Measurements from ENCODE around the gene CHTF18.
"Not testable (repeated sequence)": the region's sequence is repeated elsewhere in the genome, so short reads cannot be mapped to it uniquely, and the experiment has no call there.

The CHTF18 gene

GRCh38 chr16:760545-761343, 27.7 kb upstream of the CHTF18 start, which contains the start of gene MSLN:
Gene MSLN, plus strand, starts transcription at chr16:760734. Its CDS starts 1,947 bp downstream, at chr16:762681.
- DNase-seq: no peak

DNA sequence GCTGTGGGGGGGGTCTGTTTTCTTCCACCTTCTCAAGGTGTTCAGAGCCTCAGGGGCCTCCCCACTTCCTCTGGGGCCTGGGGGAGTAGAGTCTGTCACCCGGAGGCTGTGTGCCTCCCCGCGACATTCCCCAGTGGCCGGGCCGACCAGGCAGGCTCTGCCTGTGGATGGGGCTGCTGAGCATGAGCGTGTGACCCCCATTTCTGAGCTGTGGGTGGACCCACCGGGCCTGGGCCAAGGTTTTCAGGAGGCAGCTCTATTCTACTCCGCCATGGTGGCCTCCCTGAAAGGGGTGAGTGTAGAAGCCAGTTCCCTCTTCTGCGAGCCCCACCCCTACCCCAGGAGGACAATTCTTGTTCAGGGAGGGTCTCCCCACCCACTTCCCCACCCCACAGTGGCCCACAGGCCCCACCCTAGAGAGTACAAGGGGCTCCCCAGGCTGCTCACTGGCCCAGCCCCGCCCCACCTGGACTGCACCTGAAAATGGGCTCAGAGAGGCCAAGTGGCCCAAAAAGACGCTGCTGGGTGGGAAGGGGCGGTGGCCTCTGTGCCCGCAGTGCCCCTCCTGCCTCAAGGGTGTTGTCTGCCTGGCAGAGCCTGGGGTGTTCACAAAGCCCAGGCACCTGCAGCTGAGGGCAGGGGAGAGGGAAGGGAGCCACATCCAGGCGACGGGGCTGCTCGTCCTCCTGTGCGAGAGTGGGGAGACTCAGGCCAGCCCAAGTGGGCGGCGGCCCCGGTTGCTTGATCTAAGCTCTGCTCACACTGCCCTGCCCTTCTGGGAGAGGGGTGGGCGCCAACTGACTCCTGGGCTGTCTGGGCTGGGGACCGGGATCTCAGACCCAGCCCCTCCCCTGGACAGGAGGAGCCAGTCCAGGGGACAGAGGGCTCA, 26.6 kb upstream of the CHTF18 start:
- no peak for DNase-seq

- no peak for DNase-seq
Observed at GRCh38 chr16:762595-763268, 25.7 kb upstream of the CHTF18 start.

DNA sequence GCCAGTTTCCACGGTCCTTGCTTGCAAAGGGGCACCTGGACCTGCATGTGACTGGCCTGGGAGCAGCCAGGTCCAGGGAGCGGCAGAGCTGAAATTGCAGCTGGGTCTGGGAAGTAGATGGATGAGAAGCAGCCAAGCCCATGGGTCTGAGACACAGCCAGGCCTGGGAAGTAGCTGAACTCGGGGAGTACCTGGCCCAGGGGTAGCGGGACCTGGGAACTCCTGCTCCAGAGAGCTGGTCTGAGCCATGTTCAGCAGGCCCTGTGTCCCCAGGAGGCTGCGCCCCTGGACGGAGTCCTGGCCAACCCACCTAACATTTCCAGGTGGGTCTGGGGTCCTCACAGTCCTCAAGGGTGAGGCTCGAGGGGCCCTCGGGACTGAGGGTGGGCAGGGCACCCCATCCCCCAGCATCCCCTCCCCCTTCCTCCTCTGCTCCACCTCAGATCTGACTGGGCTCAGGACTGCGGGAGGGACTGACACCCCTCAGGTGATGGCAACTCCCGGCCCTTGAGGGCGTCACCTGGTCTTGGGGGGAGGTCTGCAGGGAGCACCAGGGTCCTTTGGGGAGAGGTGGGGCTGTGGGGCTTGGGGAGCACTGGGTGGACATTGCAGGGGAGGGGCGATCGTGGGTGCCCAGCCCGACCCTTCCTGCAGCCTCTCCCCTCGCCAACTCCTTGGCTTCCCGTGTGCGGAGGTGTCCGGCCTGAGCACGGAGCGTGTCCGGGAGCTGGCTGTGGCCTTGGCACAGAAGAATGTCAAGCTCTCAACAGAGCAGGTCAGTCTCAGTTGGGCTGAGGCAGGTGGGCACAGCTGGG, 24.8 kb upstream of the CHTF18 start:
- no peak for DNase-seq

DNA sequence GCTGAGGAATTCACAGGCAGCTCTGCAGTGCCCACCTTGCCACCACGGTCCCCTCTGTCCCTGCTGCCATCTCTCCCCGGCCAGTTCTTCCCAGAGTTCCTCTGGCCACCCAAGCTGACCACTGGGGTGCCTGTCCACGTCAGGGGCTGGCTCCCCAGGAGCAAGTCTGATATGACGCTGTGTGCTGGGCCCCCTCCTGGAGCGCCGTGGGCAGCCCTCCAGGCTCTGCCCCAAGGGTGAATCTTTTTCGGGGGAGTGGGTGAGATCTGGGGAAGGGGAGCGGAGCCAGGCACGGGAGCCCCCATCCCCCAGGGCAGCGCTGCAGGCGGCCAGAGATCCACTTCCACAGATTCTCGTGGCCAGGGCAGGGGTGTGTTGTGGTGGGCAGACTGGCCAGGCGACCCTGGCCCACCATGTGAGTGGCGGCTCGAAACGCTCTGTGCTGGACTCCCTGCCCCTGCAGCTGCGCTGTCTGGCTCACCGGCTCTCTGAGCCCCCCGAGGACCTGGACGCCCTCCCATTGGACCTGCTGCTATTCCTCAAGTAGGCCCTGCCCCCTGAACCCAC, 24.2 kb upstream of the CHTF18 start:
- DNase-seq: no peak

DNA sequence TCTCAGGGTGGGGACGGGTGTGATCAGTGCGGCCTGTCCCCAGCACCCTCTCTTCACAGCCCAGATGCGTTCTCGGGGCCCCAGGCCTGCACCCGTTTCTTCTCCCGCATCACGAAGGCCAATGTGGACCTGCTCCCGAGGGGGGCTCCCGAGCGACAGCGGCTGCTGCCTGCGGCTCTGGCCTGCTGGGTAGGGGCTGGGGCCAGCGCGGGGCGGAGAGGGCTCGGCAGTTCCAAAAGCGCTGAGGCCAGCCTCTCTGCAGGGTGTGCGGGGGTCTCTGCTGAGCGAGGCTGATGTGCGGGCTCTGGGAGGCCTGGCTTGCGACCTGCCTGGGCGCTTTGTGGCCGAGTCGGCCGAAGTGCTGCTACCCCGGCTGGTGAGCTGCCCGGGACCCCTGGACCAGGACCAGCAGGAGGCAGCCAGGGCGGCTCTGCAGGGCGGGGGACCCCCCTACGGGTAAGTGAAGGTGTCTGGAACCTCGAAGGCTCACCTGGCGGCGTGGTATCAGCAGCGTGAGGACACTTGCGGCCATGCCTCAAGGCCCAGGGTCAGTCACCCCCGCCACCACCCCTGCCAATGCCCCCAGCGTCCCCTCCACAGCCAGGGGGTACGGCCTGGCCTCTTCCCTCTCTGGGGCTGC, 23.5 kb upstream of the CHTF18 start:
- no peak for DNase-seq

- no peak for DNase-seq
Observed at GRCh38 chr16:765488-765865, 22.9 kb upstream of the CHTF18 start.

- no peak for DNase-seq
Observed at GRCh38 chr16:766008-766819, 22.2 kb upstream of the CHTF18 start.

GRCh38 chr16:766820-767640, 21.4 kb upstream of the CHTF18 start:
- no peak for DNase-seq

GRCh38 chr16:767743-768235, 20.6 kb upstream of the CHTF18 start:
- DNase-seq: no peak

- no peak for DNase-seq
Observed at GRCh38 chr16:768428-768827, 20.0 kb upstream of the CHTF18 start.

- DNase-seq: no peak
Observed at GRCh38 chr16:769184-769784, 19.1 kb upstream of the CHTF18 start.

- DNase-seq: no peak
Observed at GRCh38 chr16:769934-770333, 18.5 kb upstream of the CHTF18 start.

DNA sequence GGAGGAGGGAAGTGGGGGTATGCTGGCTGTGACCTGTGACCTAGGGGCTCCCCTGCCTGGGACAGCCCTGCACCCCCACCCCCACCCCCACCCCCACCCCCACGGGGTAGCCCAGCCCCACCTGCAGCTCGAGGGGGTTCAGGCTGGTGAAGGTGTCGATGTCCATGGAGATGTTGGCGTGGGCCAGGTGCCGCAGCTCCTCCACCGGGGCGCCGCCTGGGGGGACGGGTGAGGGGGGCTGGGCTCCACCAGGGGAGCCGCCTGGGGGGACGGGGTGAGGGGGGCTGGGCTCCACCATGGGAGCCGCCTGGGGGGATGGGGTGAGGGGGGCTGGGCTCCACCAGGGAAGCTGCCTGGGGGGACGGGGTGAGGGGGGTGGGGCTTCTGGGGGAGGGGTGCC, 18.0 kb upstream of the CHTF18 start:
- no peak for DNase-seq

DNA sequence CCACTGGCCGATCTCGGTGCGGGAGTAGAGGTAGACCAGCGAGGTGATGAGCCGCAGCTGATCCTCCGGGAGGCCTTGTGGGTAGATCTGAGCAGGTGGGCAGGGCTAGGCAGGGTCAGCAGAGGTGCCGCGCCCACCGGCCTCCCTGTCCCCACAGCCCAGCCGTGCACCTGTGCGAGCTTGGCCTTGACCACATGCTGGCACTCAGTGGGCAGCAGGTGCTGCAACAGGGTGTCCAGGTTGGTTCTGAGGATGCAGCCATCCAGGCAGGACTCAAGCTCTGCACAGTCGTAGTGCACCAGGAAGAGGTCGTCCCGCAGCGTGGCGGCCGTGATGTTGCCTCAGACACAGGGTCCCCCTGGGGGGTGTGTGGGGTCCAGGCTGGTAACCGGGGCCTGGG, 15.5 kb upstream of the CHTF18 start:
- no peak for DNase-seq

DNA sequence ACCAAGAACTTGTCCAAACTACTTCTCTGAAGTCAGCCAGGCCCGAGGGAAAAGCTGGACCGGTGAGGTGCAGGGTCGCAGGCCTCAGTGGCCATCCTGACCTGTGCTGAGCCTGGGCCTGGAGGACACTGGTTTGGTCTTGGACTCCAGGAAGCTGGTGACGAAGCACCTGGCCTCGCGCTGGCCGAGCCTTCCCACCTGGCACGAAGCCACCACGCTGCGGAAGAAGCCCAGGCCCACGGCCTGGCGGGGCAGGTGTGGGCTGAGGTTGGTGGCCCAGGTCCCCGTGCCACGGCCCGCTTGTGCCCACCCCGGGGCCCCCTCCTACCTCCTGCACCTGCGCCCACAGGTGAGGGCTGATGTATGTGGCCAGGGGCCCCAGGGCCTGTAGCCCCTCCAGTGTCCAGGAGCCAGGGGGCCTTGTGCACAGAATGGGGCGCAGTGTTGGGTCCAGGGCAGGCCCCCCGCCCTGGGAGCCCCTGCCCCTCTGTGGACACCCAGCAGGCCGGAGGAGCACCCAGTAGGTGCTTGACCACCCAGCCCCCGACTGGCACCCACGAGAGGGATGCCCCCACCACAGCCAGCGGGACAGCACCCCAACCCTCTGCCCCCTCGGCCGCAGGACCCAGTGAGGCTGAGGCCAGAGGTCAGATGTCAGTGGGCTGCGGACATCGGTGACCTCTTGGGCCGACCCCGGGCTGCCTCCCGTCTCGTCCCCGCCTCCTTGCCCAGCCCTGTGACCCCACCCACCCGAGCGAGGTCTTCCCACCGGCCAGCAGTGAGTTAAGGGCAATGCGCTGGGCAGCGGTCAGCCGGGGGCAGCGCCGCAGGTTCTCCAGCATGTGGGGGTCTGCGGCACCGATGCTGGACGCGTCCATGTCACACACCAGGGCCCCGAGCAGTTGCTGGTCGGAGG, 14.1 kb upstream of the CHTF18 start:
- no peak for DNase-seq

DNA sequence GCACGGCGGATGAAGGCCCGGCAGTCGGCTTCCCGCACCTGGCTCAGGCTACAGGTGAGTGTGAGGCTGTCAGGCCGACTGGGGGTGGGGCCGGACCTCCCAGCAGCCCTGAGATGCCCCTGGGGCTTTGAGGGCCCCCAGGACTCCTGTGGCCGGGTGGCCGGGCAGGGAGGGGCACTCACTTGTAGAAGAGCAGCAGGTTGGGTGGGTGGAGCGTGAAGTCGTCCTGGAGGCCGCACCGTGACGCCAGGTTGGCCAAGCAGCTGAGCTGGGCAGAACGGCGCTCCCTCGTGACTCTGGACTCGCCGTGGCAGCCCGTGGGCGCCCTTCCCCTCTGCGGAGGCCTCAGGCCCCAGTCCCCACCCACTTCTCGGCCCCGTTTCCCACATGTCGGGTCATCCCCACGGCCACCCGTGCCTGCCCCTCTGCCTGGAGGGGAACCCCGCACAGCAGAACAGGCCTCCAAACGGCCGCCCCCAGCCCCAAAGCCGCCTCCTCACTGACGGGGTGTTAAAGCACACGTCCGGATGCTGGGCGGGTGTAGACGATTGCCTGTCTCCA, 13.1 kb upstream of the CHTF18 start:
- no peak for DNase-seq

DNA sequence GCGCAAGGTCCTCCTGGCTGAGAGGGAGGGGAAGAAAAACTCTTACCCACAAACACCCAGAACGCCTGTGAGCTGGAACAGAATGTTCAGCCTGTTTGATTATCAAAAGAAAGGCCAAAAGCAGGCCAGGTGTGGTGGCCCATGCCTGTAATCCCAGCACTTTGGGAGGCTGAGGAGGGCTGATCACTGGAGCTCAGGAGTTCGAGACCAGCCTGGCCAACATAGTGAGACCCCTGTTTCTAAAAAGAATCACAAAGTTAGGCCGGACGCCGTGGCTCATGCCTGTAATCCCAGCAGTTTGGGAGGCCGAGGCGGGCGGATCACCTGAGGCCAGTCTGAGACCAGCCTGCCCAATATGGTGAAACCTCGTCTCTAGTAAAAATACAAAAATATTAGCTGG, 12.1 kb upstream of the CHTF18 start:
- DNase-seq: not testable (repeated sequence)

All from NCI-H1105 treated with DMSO at 0.1 percent for 48 hours (cell line).